ENCODE results near the gene SYT2. TPM values are rescaled to one million over a fixed set of nuclear protein-coding genes. Genes with fewer than 3 reads are reported as not detected.

SYT2 gene
- total and polyA plus RNA-seq, 10 of the 15 experiments (the other 5 are each of a cell fraction or from before 2014, with no cell fraction given): not detected

GRCh38 chr1:202562444-202563060 is 147.7 kb downstream of the SYT2 start:
- no peak for DNase-seq (ENCODE audit: low read depth, low spot score)
- ChIA-PET SMC1A (ENCODE audit: uncharacterized antibody, unreplicated experiment) (interaction anchor here (0.6 to 5.0 kb wide), 18 partner anchors 9 to 1945 kb away, joined by 3 to 38 read pairs (median 3); no protein-coding TSS in a partner anchor), POLR2A (interaction anchor here (1.3 to 1.8 kb wide), 3 partner anchors 9 to 29 kb away, joined by 3 to 8 read pairs (median 5); no protein-coding TSS in a partner anchor), RAD21 (ENCODE audit: unreplicated experiment) (interaction anchor here (0.9 to 2.2 kb wide), 6 partner anchors 9 to 98 kb away, joined by 3 to 8 read pairs (median 4); no protein-coding TSS in a partner anchor), CTCF (interaction anchor here (0.9 to 2.7 kb wide), 10 partner anchors 9 to 103 kb away, joined by 3 to 11 read pairs (median 5); no protein-coding TSS in a partner anchor)
- BruUV-seq (replicated peaks): no TSS peak
- no peak for ATAC-seq
- H3K36me3 ChIP-seq (ENCODE audit: control insufficient read depth in 2 of 2, insufficient read depth in 2 of 2, low read length in 1 of 2): no peaks in the 10 kb centered on the region; a peak in 1 of 4 replicates
- H3K9me3 ChIP-seq (replicated peaks; ENCODE audit: control insufficient read depth, insufficient read depth, low read length): no peaks in the 10 kb centered on the region
- no peaks in the 10 kb centered on the region for H3K27me3 ChIP-seq (replicated peaks in 1 of 2; ENCODE audit: control insufficient read depth in 2 of 2, insufficient read depth in 2 of 2, low read length in 1 of 2)
- H2AFZ ChIP-seq (ENCODE audit: control insufficient read depth, low read depth, low read length): no peak overlapping the region
- WGBS (ENCODE audit: insufficient coverage, insufficient replicate concordance, low lambda C conversion rate, missing lambda C conversion rate): over 99% methylated on average over 13 of the region's 13 CpGs
- H3K27ac ChIP-seq (ENCODE audit: control insufficient read depth, insufficient read depth): no peak overlapping the region
- no peak overlapping the region for H3K4me2 ChIP-seq (ENCODE audit: control insufficient read depth, insufficient read depth)
- H3K9ac ChIP-seq (ENCODE audit: control insufficient read depth, insufficient read depth, low read length): no peak overlapping the region
- H3K79me2 ChIP-seq (ENCODE audit: control insufficient read depth, insufficient read depth, low read length): no peaks in the 10 kb centered on the region
- intact Hi-C loops (cut with micrococcal nuclease; ENCODE audit: unreplicated experiment) (no loop called here), in situ Hi-C loops (cut with MboI) (no loop called here)
- peaks cover 33% of the 10 kb centered on the region for H3K4me1 ChIP-seq (ENCODE audit: control insufficient read depth, insufficient read depth, low read length)
- H4K20me1 ChIP-seq (ENCODE audit: control insufficient read depth, insufficient read depth): no peaks in the 10 kb centered on the region
- FAIRE-seq: no peak
- H3K4me3 ChIP-seq: no peak overlapping the region
- TF ChIP-seq YBX1 (IDR thresholded peaks at IDR 0.05) (no peak), BMI1 (IDR thresholded peaks at IDR 0.05; ENCODE audit: borderline replicate concordance) (no peak), NBN (IDR thresholded peaks at IDR 0.05) (no peak), SKIL (IDR thresholded peaks at IDR 0.05; ENCODE audit: low read depth, poor library complexity, severe bottlenecking) (no peak), MYB (IDR thresholded peaks at IDR 0.05; ENCODE audit: borderline replicate concordance, low read depth, low read length) (no peak), EED (IDR thresholded peaks at IDR 0.05; ENCODE audit: low read depth) (no peak), ZNF274 (IDR thresholded peaks at IDR 0.05; ENCODE audit: insufficient read depth, insufficient read length) (no peak), ZBTB4 (CRISPR knock-in tag; IDR thresholded peaks at IDR 0.05) (no peak), SREBF2 (IDR thresholded peaks at IDR 0.05; ENCODE audit: low read length) (no peak), IRF5 (IDR thresholded peaks at IDR 0.05; ENCODE audit: borderline replicate concordance) (no peak), DPF2 (IDR thresholded peaks at IDR 0.05) (no peak)
- TF ChIP-seq, protein P1, sequence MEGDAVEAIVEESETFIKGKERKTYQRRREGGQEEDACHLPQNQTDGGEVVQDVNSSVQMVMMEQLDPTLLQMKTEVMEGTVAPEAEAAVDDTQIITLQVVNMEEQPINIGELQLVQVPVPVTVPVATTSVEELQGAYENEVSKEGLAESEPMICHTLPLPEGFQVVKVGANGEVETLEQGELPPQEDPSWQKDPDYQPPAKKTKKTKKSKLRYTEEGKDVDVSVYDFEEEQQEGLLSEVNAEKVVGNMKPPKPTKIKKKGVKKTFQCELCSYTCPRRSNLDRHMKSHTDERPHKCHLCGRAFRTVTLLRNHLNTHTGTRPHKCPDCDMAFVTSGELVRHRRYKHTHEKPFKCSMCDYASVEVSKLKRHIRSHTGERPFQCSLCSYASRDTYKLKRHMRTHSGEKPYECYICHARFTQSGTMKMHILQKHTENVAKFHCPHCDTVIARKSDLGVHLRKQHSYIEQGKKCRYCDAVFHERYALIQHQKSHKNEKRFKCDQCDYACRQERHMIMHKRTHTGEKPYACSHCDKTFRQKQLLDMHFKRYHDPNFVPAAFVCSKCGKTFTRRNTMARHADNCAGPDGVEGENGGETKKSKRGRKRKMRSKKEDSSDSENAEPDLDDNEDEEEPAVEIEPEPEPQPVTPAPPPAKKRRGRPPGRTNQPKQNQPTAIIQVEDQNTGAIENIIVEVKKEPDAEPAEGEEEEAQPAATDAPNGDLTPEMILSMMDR (IDR thresholded peaks at IDR 0.05 in 2 of 3, conservative IDR thresholded peaks at IDR 0.05 in 1 of 3; ENCODE audit: control insufficient read depth in 2 of 3, extremely low read depth in 1 of 3, insufficient read depth in 1 of 3, low read depth in 3 of 3, low read length in 3 of 3): no peak
- TF ChIP-seq, protein P2, sequence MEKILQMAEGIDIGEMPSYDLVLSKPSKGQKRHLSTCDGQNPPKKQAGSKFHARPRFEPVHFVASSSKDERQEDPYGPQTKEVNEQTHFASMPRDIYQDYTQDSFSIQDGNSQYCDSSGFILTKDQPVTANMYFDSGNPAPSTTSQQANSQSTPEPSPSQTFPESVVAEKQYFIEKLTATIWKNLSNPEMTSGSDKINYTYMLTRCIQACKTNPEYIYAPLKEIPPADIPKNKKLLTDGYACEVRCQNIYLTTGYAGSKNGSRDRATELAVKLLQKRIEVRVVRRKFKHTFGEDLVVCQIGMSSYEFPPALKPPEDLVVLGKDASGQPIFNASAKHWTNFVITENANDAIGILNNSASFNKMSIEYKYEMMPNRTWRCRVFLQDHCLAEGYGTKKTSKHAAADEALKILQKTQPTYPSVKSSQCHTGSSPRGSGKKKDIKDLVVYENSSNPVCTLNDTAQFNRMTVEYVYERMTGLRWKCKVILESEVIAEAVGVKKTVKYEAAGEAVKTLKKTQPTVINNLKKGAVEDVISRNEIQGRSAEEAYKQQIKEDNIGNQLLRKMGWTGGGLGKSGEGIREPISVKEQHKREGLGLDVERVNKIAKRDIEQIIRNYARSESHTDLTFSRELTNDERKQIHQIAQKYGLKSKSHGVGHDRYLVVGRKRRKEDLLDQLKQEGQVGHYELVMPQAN (conservative IDR thresholded peaks at IDR 0.05): no peak
